Measurements from ENCODE around the gene HOXB2.

DNA sequence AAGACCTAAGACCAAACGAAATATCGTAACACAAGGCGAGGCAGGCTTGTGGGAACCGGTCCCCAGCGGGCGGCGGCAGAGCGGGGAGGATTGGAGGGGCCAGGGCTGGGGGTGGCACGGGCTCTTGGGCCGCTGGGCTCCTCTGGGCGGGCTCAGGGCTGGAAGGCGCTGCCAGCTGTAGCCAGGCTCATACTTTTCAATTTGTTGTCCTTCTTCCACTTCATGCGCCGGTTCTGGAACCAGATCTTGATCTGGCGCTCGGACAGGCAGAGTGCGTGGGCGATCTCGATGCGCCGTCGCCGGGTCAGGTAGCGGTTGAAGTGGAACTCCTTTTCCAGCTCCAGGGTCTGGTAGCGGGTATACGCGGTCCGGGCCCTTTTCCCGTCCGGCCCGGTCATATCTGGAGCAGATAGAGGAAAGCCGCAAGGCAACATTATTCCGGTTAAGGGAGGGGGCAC lies 47.2 kb upstream of the HOXB2 start:
- TF ChIP-seq CTCF (IDR thresholded peaks at IDR 0.05; ENCODE audit: low read length) (no peak), EZH2 (IDR thresholded peaks at IDR 0.05; ENCODE audit: borderline replicate concordance, low read length) (no peak)
